GM12891 (cell line): Measurements from ENCODE around the gene MZF1.

ENCODE experiments used
- POLR2A ChIP-seq: IDR thresholded peaks from 2 replicates; pipeline ENCODE4 v1.6.1; 2011; ENCODE audit warnings: low read depth, low read length, control low read depth
- POLR2AphosphoS5 ChIP-seq: IDR thresholded peaks from 2 replicates; pipeline ENCODE4 v1.6.1; 2011; ENCODE audit warnings: low read depth, low read length, control low read depth
- POU2F2 ChIP-seq: IDR thresholded peaks from 2 replicates; pipeline ENCODE4 v1.6.1; 2011; ENCODE audit warnings: low read depth, mild to moderate bottlenecking, control low read depth, low read length, moderate library complexity
- TAF1 ChIP-seq: IDR thresholded peaks from 2 replicates; pipeline ENCODE4 v1.6.1; 2011; ENCODE audit warnings: low read depth, low read length, control low read depth

DNA sequence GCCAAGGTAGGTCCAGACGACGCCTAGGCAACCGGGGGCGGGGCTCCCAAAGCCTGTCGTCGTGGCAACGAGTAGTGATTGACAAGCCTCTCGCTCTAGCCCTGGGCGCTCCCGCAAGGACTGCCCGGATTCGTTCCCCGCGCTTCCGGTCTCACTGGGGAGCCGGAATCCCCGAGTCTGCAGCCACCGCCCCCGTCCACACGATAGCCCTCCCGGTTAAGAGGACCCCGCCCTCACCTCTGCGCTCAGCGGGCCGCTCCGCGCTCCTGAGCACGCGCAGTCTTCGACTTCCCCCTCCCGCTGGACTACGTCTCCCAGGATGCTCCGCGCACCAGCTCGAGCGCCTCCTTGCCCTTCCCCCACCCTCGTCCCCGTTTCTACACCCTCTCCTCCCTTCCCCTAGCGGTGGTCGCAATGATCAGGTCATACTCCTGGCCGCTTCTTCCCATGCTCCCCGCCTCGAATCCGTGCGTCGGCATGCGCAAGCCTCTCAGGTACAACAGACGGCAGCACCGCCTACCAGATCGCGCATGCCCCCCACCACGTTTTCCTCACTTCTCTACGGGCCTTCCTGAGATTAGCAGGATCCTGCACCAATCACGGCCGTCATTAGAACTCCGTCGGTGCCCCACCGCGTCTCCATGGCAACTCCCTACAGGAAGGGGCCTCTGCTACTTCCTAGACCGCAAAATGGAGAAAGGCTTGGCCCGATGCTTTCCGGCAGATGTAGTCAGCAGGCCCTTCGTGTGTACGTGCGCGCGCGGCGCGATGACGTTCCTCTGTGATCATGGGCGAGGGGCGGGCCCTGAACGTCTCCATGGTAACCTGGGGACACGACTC lies at the start of gene MZF1:
- no peak for TF ChIP-seq TAF1
- TF ChIP-seq POLR2A, result peak; percentile 58; the same call in 1 of the 2 replicates
- peak; percentile 39; the same call in 1 of the 2 replicates for TF ChIP-seq POU2F2
- peak; percentile 48; the same call in 1 of the 2 replicates for TF ChIP-seq POLR2AphosphoS5
